Neural cell (in vitro differentiated cells): ENCODE results near the gene TFE3. TPM values are rescaled to one million over a fixed set of nuclear protein-coding genes. Genes with fewer than 3 reads are reported as not detected.

Experiments
- H2AFZ ChIP-seq: fragments of 200-600, 300-800 bp; sonication (generic), shearing (Covaris generic); 2 replicates; pipeline ENCODE4 v1.6.0; 2014; ENCODE audit warnings: low read depth, mild to moderate bottlenecking, antibody characterized with exemption, low read length, moderate library complexity
- H3F3A ChIP-seq: fragments of 200-600 bp; shearing (Covaris generic); 2 replicates; pipeline ENCODE4 v1.6.1; 2016; ENCODE audit warnings: mild to moderate bottlenecking, moderate library complexity, mixed read lengths, antibody characterized with exemption, low read length; ENCODE audit not compliant: insufficient read depth, poor library complexity, severe bottlenecking
- H3K27ac ChIP-seq: fragments of 200-600, 300-800 bp; sonication (generic), shearing (Covaris generic); 2 replicates; pipeline ENCODE4 v1.5.1; 2014; ENCODE audit warnings: mild to moderate bottlenecking, low read length, moderate library complexity
- H3K27me3 ChIP-seq: fragments of 300-800, 200-600 bp; sonication (generic), shearing (Covaris generic); 2 replicates; pipeline ENCODE4 v1.6.0; 2014; ENCODE audit warnings: mild to moderate bottlenecking, low read depth, low read length, moderate library complexity; ENCODE audit not compliant: insufficient read depth
- H3K36me3 ChIP-seq: fragments of 300-800, 200-600 bp; sonication (generic), shearing (Covaris generic); 2 replicates; pipeline ENCODE4 v1.5.1; 2014; ENCODE audit warnings: mild to moderate bottlenecking, antibody characterized with exemption, low read length, moderate library complexity; ENCODE audit not compliant: insufficient read depth
- H3K4me2 ChIP-seq: fragments of 300-800, 200-600 bp; sonication (generic), shearing (Covaris generic); 2 replicates; pipeline ENCODE4 v1.6.0; 2014; ENCODE audit warnings: mild to moderate bottlenecking, low read length
- H3K4me3 ChIP-seq: fragments of 300-800, 200-600 bp; sonication (generic), shearing (Covaris generic); 2 replicates; pipeline ENCODE4 v1.5.1; 2014; ENCODE audit warnings: mild to moderate bottlenecking, low read length, moderate library complexity
- H3K79me2 ChIP-seq: fragments of 200-600 bp; shearing (Covaris generic); replicated peaks from 2 replicates; pipeline ENCODE4 v1.6.0; 2014; ENCODE audit warnings: mild to moderate bottlenecking, low read length, moderate library complexity; ENCODE audit not compliant: insufficient read depth
- H3K9ac ChIP-seq: fragments of 300-800, 200-600 bp; sonication (generic), shearing (Covaris generic); 2 replicates; pipeline ENCODE4 v1.6.1; 2016; ENCODE audit warnings: mild to moderate bottlenecking, low read length, mixed read lengths
- H3K9me2 ChIP-seq: fragments of 200-600 bp; shearing (Covaris generic); 2 replicates; pipeline ENCODE4 v1.6.1; 2016; ENCODE audit warnings: mild to moderate bottlenecking, low read length, mixed read lengths; ENCODE audit not compliant: insufficient read depth
- H3K9me3 ChIP-seq: fragments of 200-600, 300-800 bp; sonication (generic), shearing (Covaris generic); 2 replicates; pipeline ENCODE4 v1.6.1; 2016; ENCODE audit warnings: mild to moderate bottlenecking, mixed run types, low read length, moderate library complexity, mixed read lengths
- H4K20me1 ChIP-seq: fragments of 200-600 bp; shearing (Covaris generic); 2 replicates; pipeline ENCODE4 v1.6.1; 2016; ENCODE audit warnings: mild to moderate bottlenecking, mixed run types; ENCODE audit not compliant: insufficient read depth
- CTCF ChIP-seq: fragments of 450-650 bp; IDR thresholded peaks from 2 replicates; pipeline ENCODE4 v1.5.1; 2014; ENCODE audit warnings: antibody characterized with exemption, mild to moderate bottlenecking, moderate library complexity; ENCODE audit not compliant: poor library complexity, severe bottlenecking
- EP300 ChIP-seq: fragments of 450-650 bp; conservative IDR thresholded peaks from 2 replicates; pipeline ENCODE4 v1.6.1; 2014; ENCODE audit warnings: antibody characterized with exemption, mild to moderate bottlenecking, moderate library complexity; ENCODE audit not compliant: poor library complexity, severe bottlenecking
- EZH2 ChIP-seq: fragments of 200-600, 300-800 bp; shearing (Covaris generic), sonication (generic); IDR thresholded peaks from 2 replicates; pipeline ENCODE4 v1.6.1; 2014; ENCODE audit warnings: antibody characterized with exemption, low read length, borderline replicate concordance, mild to moderate bottlenecking; ENCODE audit not compliant: insufficient read depth, poor library complexity, severe bottlenecking
- MXI1 ChIP-seq: fragments of 450-650 bp; conservative IDR thresholded peaks from 2 replicates; pipeline ENCODE4 v1.6.1; 2014; ENCODE audit warnings: antibody characterized with exemption, mild to moderate bottlenecking; ENCODE audit not compliant: poor library complexity, severe bottlenecking
- POLR2AphosphoS5 ChIP-seq: IDR thresholded peaks from 2 replicates; pipeline ENCODE4 v1.6.1; 2012
- RAD21 ChIP-seq: fragments of 450-650 bp; conservative IDR thresholded peaks from 2 replicates; pipeline ENCODE4 v1.6.1; 2014; ENCODE audit warnings: antibody characterized with exemption, mild to moderate bottlenecking, moderate library complexity
- REST ChIP-seq: IDR thresholded peaks from 2 replicates; pipeline ENCODE4 v1.6.1; 2012; ENCODE audit warnings: borderline replicate concordance
- SMC3 ChIP-seq: fragments of 450-650 bp; conservative IDR thresholded peaks from 2 replicates; pipeline ENCODE4 v1.6.1; 2014; ENCODE audit warnings: antibody characterized with exemption, mild to moderate bottlenecking, moderate library complexity; ENCODE audit not compliant: poor library complexity
- TAF1 ChIP-seq: IDR thresholded peaks from 2 replicates; pipeline ENCODE4 v1.6.1; 2012; ENCODE audit warnings: low read depth
- polyA plus RNA-seq: library from polyadenylated mRNA; depleted of rRNA; stranded (reverse); fragments of >200 nt; gene quantifications from 2 replicates; pipeline ENCODE4 v1.2.3, GENCODE V29; 2014

TFE3 gene
- polyA plus RNA-seq, 1 donor from 2014 or later: 8.9 TPM

- H3K4me3 ChIP-seq: no peak overlapping the region
- H3K9ac ChIP-seq: no peak overlapping the region
- no peaks in the 10 kb centered on the region for H3K9me3 ChIP-seq
- no peak overlapping the region for H3K27ac ChIP-seq
- no peaks in the 10 kb centered on the region for H3K27me3 ChIP-seq
- H3K9me2 ChIP-seq: no peaks in the 10 kb centered on the region
- no peaks in the 10 kb centered on the region for H4K20me1 ChIP-seq
- no peak overlapping the region for H3K4me2 ChIP-seq
- H3F3A ChIP-seq: no peaks in the 10 kb centered on the region
- H3K79me2 ChIP-seq: no peaks in the 10 kb centered on the region
- no peak overlapping the region for H2AFZ ChIP-seq
- TF ChIP-seq EP300: no peak
- TF ChIP-seq POLR2AphosphoS5: no peak
- no peak for TF ChIP-seq RAD21
- TF ChIP-seq CTCF: no peak
- TF ChIP-seq TAF1: no peak
- TF ChIP-seq MXI1: no peak
- no peak for TF ChIP-seq EZH2
- TF ChIP-seq REST: no peak
- no peak for TF ChIP-seq SMC3
- no peaks in the 10 kb centered on the region for H3K36me3 ChIP-seq
Observed at GRCh38 chrX:49082271-49082871, 39.2 kb upstream of the TFE3 start.

GRCh38 chrX:49079489-49080428, 36.6 kb upstream of the TFE3 start, which contains the start of gene WDR45:
Gene WDR45 (minus strand): TSS chrX:49079887. CDS start chrX:49078095, 1,792 bp downstream.
- peak within 1 kb of the TSS; percentile 66 for H3K9ac ChIP-seq
- H3K9me2 ChIP-seq: no peaks in the 10 kb centered on the region
- H3F3A ChIP-seq: no peaks in the 10 kb centered on the region
- H2AFZ ChIP-seq: peak within 1 kb of the TSS; percentile 27
- no peaks in the 10 kb centered on the region for H3K27me3 ChIP-seq
- H3K27ac ChIP-seq: peak within 1 kb of the TSS; percentile 49
- H3K4me3 ChIP-seq: peak within 1 kb of the TSS; percentile 63
- no peaks in the 10 kb centered on the region for H3K79me2 ChIP-seq
- no peaks in the 10 kb centered on the region for H4K20me1 ChIP-seq
- no peak within 1 kb of the TSS for H3K4me2 ChIP-seq
- no peaks in the 10 kb centered on the region for H3K9me3 ChIP-seq
- TF ChIP-seq POLR2AphosphoS5 (peak; percentile 58), RAD21 (no peak), REST (no peak), MXI1 (peak; percentile 18)
- H3K36me3 ChIP-seq: no peaks in the 10 kb centered on the region
